ENCODE data around the gene ZNF281.
"Not testable (repeated sequence)": the region's sequence is repeated elsewhere in the genome, so short reads cannot be mapped to it uniquely, and the experiment has no call there.

The ZNF281 gene, protein sequence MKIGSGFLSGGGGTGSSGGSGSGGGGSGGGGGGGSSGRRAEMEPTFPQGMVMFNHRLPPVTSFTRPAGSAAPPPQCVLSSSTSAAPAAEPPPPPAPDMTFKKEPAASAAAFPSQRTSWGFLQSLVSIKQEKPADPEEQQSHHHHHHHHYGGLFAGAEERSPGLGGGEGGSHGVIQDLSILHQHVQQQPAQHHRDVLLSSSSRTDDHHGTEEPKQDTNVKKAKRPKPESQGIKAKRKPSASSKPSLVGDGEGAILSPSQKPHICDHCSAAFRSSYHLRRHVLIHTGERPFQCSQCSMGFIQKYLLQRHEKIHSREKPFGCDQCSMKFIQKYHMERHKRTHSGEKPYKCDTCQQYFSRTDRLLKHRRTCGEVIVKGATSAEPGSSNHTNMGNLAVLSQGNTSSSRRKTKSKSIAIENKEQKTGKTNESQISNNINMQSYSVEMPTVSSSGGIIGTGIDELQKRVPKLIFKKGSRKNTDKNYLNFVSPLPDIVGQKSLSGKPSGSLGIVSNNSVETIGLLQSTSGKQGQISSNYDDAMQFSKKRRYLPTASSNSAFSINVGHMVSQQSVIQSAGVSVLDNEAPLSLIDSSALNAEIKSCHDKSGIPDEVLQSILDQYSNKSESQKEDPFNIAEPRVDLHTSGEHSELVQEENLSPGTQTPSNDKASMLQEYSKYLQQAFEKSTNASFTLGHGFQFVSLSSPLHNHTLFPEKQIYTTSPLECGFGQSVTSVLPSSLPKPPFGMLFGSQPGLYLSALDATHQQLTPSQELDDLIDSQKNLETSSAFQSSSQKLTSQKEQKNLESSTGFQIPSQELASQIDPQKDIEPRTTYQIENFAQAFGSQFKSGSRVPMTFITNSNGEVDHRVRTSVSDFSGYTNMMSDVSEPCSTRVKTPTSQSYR

DNA sequence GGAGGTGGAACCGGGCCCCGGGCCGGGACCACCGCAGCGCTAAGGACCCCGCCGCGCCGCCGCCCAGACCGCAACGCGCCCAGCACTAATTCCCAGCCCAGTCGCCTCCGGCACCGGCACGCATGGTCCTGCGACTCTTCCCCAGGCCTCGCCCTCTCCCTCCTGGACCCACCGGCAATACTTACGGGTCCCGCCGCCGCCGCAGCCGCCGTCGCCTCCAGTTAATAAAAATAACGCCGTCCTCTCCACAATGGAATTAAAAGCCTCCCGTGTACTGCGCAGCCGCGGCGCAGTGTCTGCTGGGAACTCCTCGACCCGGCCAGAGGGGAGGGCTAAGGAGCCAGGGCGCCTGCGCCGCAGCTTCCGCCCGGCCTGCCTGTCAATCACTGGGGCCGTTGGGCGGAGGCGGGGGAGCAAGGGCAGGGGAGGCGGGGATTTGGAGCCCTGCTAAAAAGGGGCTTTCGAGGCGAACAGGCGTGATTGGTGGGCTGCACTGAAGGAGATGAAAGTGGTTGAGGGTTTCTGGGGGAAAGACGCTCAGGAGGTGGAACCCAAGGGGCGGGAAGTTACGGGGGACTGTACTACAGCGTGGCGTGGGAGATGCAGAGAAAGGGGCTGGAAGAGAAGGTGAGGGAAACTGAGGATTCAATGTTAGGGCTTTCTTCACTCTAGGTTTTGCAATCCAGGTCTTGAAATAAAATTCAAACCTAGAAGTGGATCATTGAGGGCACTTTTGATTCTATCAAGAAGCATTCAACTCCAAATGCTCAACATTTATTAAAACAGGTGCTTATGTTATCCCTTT is at the start of gene ZNF281:
Gene ZNF281 (minus strand): TSS at position 276 of the 805 bp plus-strand sequence. CDS start 331 bp downstream, outside the sequence.
- peak; percentile 95 for DNase-seq

DNA sequence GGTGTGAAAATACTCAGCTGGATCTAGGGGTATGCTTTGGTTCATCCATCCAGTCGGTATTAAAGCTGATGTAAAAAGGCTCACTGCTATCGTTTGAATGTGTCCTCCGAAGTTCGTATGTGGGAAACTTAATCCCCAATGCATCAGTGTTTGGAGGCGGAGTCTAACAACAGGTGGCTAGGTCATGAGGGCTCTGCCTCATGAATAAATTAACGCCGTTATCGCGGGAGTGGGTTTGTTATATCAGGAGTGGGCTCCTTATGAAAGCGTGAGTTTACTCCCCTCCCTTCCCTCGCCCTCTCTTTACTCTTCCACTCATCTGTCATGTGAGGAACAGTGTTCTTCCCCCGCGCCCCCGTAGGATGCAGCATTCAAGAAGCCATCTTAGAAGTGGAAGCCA is 48.9 kb upstream of the ZNF281 start:
- DNase-seq = no peak

DNA sequence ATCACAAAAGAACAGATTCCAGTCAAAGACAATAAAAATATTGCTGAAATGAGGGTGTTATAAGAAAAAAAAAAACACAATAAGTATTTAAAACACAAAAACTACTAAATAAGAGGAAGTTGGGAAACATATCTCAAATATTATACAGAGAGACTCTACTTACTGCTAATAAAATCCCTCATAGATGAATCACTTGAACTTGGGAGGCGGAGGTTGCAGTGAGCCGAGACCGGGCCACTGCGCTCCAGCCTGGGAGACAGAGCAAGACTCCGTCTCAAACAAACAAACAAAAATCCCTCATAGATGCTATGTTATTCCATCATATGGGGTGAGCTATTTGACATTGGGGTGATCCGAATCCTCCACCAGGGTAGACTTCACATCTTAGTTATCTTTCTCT is 48.0 kb upstream of the ZNF281 start:
- no peak for DNase-seq

DNA sequence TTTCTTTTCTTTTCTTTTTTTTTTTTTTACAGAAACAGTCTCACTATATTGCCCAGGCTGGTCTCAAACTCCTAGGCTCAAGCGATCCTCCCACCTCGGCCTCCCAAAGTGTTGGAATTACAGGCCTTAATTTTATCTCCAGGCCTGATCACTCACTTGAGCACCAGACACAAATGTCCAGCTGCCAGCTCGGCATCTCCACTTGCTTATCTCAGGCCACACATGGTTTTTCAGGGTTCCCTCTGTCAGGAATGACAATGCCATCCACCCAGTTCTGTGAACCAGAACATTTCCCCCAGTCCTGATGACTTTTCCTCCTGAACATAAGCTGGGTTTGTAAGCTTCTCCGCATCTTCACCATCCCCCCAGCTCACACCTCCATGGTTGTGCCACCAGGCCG is 44.6 kb upstream of the ZNF281 start:
- no peak for DNase-seq

DNA sequence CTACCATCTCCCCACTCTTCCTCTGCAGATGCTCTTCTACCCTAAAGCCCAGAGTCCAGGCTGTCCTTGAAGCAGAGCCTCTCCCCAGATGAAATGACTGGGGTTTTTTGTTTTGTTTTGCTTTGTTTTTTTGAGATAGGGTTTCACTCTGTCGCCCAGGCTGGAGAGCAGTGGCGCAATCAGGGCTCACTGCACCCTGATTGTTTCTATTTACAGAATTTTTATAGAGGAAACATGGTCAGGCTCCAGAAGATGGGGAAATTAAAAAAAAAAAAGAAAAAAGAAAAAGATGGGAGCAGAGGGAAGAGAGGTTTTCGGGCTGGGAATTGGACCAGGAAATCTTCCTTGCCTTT is 43.7 kb upstream of the ZNF281 start:
- no peak for DNase-seq

DNA sequence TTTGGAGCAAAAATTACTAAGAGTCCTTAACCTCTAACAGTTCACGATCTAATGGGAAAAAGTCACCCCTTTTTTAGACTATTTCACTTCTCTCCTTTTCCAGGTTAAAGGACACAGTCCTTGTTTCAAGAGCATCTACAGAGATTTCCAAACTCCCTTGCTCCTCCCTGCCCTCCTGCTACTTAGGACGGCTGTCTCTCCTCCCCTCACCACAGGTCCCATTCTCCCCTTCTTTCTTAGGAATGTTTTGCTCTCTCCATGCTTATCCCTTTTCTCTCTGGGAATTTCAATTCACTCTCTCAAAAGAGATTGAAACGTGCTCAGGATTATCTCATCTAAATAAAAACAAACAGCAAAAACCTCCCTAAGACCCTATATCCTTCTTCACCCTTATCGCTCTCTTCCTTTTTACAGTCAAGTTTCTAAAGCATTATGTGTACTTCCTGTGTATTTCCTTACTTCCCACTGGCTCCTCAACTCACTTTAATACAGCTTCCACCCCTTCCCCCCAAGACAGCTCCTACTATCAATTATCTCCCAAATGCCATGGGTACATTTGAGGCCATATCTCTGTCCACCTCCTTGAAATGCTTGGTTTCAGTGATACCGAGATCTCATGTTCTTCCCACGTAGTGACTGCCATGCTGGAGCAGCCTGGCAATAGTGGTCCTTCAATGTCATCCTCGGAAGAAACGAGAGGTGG is 43.2 kb upstream of the ZNF281 start:
- DNase-seq = no peak

DNA sequence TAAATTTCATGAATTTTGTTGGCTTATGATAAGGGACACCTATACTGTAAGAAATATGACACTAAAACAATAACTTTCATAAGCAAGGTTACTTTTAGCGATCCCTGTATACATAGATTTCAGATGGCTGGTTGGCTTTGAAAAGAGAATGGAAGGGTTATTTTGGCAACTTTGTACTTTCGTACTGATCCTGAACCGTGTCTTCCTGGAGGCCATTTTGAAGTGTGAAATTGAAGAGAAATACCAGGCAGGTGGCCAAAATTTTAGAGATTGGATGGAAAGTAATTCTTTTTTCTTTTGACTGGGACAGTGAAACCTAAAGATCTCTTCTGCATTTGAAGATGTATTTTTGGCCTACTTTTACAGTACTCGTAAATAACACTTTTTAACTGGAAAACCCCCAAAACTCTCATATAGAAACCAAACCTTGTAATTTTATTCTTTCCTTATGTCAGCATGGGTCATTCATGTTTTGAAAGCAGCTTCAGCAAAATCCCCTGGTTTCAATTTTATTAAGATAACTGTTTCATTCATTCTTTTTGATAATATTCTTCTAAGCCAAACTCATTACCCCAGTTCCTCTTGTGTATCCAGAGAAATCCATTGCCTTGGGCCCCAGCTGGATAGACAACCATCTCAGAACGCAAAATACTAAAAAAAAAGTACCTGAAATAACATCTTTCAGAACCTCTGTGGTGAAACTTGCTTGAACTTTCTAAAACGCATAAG is 38.4 kb upstream of the ZNF281 start:
- no peak for DNase-seq

DNA sequence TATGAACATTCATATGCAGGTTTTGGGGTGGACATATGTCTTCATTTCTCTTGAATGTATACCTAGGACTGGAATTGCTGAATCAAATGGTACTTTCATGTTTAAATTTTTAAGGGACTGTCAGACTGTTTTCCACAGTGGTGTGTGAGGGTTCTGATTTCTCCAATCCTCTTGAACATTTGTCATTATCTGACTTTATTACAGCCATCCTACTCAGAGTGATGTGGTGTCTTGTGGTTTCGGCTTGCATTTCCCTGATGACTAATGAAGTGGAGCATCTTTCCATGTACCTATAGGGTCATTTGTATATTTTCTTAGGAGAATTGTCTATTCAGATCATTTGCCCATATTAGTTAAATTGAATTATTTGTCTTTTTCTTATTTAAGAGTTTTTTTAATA is 35.4 kb upstream of the ZNF281 start:
- DNase-seq = no peak

DNA sequence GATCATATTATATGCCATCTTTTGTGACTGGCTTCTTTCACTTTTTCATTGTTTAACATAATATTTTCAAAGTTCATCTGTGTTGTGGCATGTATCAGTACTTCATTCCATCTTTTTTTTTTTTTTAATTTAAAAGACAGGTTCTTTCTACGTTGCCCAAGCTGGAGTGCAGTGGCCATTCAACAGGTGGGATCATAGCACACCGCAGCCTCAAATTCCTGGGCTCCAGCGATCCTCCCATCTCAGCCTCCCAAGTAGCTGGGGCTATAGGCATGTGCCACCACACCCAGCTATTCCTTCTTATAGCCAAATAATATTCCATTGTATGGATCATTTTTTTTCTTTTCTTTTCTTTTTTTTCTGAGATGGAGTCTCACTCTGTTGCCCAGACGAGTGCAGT is 34.6 kb upstream of the ZNF281 start:
- DNase-seq = no peak

DNA sequence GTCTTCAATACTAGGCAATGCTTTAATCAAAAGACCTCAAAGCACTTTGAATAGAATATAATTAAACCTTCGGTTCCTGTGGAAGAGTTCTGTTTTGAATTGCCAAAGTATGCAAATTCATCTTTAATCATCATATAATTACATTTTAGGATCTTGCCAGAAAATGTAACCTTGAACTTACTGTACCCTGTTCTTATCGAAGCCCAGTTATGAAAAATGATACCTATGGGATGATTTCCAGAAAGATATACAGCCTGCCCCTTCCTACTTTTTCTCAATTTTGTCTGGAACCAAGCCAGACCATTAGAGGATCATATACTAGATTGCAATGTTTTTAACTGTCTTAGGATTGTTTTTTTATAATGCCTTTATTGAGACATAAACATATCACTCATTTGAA is 34.0 kb upstream of the ZNF281 start:
- no peak for DNase-seq

DNA sequence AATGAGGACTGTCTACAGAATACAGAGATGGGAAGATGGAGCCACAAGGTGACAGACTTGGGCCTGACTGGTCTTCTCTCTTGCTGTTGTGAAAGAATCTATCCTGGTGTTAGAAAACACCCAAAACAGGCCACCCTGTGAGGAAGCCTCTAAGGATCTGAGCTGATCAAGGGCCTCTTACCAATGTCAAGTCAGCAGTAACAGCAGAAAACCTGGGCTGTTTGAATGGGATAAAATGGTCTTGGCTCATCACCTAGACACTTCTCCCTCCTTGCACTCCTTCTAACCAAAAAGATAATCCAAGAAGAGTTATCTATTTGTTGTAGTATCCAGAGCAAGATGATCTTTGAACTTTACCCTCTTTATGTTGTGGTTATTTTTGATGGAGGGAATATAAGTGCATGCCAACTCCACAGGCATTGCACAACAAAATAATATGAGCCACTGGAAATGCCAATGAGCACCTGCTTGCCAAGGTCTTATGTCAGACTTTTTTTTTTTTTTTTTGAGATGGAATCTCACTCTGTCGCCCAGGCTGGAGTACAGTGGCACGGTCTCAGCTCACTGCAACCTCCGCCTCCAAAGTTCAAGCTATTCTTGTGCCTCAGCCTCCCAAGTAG is 32.8 kb upstream of the ZNF281 start:
- DNase-seq = no peak

DNA sequence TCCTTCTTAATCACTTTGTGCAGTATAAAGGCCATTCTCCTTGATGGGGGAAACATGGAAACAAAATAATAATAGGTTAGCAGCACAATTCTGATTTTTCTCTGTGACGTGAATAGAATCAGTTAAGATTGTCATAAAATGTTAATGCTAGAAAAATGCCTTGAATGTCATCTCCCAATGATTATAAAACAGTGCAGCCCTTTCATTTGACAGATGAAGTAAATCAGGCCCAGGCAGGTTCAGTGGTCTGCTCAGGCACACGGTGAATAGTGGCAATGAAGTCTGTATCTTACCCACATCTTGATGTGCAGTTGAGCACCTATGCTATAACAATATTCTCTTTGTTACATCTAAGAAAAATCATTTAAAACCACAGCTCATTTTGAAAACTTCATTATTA is 32.2 kb upstream of the ZNF281 start:
- no peak for DNase-seq

DNA sequence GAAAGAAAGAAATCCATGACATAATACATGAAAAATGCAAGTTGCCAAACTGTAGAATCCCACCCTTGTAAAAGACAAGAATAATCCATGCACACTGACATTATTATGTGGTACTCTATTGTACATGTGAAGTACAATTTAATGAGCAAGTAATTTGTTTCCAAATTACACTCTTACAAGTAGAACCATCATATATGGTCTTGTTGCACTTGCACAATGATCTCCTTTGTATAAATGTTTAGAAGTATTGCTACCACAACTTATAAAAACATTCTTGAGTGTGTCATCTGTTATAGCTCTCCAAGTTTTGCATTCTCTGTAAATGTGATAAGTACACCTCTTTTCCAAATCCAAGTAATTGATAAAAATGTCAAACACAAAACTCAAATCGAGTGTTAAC is 29.1 kb upstream of the ZNF281 start:
- DNase-seq = no peak

DNA sequence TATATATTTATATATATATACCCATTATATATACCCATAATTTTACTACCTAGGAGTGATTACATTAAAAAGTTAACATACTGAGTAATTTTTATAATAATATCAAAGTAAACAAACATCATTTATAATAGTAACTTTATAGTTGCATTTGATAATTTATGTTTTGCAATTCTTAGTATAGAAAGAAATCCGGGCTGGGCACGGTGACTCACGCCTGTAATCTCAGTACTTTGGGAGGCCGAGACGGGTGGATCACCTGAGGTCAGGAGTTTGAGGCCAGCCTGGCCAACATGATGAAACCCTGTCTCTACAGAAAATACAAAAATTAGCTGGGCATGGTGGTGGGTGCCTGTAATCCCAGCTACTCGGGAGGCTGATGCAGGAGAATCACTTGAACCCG is 28.6 kb upstream of the ZNF281 start:
- not testable (repeated sequence) for DNase-seq

DNA sequence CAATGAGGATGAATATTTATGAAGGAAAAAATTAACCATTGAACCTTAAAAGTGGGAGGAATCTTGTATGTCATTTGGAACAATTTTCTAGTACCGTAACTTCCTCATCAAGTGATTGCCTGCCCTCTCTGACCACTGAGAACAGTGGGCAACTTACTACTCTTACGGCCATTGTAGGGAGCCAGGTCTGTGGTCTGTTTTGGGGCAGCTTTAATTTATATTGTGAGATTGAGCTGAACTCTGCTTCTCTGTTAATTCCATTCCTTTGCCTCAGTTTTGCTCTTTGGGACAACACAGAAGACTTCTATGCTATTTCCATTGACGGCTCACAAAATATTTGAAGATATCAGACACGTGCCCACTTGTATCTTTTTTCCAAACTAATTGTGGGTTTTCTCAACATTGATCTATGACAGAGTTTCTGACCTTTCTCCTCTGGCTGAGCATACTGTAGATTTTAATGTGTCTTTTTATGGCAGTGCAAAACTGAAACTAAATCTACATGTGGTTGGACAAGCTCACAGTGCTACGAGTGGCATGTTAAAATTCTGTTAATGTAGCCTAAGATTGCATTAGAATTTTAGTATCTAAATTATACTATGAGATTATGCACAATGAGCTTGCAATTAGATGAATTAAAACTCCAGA is 27.8 kb upstream of the ZNF281 start:
- DNase-seq = no peak

DNA sequence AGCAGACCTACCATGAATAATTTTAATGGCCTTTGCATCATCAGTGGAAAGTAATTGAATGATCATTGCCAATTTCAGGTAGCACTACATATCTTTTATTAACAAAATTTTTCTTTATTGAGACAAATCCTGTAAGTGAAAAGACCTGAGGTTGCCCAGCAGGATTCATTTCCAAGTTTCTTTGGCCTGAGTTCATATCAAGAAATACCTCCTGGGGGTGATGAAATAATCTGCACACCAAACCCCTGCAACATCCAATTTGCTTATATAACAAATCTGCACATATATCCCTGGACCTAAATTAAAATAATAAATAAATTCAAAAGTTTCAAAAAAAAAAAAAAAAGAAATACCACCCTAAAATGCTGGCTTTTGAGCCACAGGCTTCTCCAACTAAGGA is 27.3 kb upstream of the ZNF281 start:
- no peak for DNase-seq

DNA sequence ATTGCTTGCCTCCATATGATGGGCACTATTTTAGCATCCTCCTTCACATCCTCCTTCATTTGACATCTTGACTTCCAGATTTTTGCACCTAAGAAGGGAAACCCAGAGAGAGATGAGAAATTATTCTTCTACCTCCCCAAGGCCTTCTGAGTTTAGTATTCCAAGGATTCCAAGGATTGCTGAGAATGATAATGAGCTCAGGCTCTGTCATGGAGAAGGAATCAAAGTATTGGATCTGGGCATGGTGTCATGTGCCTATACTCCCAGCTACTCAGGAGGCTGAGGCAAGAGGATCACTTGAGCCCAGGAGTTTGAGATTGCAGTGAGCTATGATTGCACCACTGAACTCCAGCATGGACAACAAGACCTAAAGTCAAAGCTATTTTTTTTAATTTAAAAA is 26.6 kb upstream of the ZNF281 start:
- DNase-seq = no peak

DNA sequence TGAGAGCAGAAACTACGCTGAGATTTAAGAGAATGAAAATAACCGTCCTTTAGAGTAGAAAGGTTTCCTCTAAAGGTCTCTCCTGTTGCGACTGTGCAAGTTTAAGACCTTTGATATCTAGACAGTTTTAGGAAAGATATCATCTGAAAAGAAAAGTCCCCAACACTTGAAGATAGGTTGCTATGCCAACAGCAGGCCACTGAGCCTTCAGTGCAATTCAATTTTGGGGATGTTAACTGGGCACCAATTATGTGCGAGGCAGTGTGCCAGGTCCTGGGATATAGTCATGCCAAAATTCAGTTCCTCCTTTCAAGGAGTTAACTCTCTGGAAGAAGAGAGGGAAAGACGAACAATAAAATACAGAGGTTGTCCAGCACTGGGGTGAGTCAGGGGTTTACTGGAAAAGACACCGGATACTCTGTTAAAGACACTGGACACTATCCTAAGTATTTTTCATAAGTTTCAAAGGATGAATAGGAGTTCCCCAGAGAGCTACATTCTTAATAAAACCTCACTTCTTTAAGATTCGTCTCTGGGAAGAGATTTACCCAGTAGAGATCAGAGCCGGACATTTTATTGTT is 25.5 kb upstream of the ZNF281 start:
- DNase-seq = no peak

DNA sequence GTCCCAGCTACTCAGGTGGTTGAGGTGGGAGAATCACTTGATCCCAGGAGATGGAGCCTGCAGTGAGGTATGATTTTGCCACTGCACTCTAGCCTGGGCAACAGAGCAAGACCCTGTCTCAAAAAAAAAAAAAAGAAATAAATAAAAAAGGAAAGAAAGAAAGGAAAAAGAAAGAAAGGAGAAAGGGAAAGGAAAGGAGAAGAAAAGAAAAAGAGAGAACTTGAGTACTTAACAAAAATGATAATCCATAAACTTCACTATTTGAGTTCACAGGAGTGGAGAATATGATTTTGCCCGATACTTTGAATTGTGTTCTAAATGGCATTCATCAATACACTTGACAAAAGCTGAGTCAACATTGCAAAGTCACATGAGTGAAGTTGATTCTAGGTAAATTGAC is 23.8 kb upstream of the ZNF281 start:
- DNase-seq = no peak

DNA sequence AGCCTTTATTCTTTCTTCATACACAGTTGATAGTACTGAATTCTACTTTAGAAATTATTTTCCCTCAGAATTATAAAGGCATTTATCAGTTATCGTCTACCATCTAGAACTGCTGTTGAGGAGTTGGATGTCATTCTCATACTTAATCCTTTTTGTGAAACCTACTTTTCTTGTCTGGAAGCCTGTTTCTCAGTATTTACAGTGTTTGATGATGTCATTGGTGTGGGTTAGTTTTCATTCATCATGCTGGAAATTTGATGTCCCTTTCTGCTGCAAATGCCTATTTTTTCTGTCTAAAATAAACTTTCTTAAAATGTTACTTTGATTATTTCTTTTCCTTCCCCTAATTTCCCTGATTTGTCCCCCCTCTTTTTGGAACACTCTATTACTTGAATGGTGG is 22.8 kb upstream of the ZNF281 start:
- DNase-seq = no peak
